ENCODE results near the gene PARD3.

Gene PARD3

DNA sequence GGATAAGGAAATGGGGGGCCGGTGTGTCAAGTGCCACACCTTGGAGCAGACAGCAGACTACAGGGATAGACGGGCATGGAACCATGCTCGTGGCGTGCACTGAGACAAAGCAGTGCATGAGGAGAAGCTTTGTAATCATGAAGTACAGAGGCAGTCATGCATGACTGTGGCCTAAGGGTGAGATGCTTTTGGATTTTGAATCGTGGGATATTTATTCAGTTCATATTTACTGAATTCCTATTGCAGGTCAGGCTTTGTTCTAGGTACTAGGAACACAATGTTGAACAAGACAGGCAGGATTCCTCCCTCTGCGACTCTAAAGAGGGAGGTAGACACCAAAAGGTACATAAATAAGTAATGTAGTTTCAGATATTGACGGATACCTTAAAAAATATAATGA lies 597.6 kb downstream of the PARD3 start:
- no peaks in the 10 kb centered on the region for H3K79me2 ChIP-seq (ENCODE audit: insufficient read depth, low read length)
- no peaks in the 10 kb centered on the region for H3K27me3 ChIP-seq (ENCODE audit: low read length)
- no peak overlapping the region for H3K27ac ChIP-seq (ENCODE audit: low read depth, low read length)
- H2AFZ ChIP-seq (ENCODE audit: low read depth, low read length, severe bottlenecking), result no peak overlapping the region
- H3K4me3 ChIP-seq (ENCODE audit: insufficient read depth, low read length, poor library complexity, severe bottlenecking), result no peak overlapping the region
- H3K9ac ChIP-seq (ENCODE audit: low read length), result no peak overlapping the region
- no peaks in the 10 kb centered on the region for H4K20me1 ChIP-seq (ENCODE audit: low read depth, low read length)
- no peaks in the 10 kb centered on the region for H3F3A ChIP-seq (ENCODE audit: insufficient read depth)
- no peaks in the 10 kb centered on the region for H3K9me2 ChIP-seq (replicated peaks; ENCODE audit: insufficient read depth, low read length)
- H3K36me3 ChIP-seq (ENCODE audit: low read length), result no peaks in the 10 kb centered on the region
- no peak overlapping the region for H3K4me2 ChIP-seq (ENCODE audit: low read depth, low read length, poor library complexity, severe bottlenecking)
- H3K9me3 ChIP-seq (ENCODE audit: insufficient read depth, low read length), result no peaks in the 10 kb centered on the region
- TF ChIP-seq, protein P1, sequence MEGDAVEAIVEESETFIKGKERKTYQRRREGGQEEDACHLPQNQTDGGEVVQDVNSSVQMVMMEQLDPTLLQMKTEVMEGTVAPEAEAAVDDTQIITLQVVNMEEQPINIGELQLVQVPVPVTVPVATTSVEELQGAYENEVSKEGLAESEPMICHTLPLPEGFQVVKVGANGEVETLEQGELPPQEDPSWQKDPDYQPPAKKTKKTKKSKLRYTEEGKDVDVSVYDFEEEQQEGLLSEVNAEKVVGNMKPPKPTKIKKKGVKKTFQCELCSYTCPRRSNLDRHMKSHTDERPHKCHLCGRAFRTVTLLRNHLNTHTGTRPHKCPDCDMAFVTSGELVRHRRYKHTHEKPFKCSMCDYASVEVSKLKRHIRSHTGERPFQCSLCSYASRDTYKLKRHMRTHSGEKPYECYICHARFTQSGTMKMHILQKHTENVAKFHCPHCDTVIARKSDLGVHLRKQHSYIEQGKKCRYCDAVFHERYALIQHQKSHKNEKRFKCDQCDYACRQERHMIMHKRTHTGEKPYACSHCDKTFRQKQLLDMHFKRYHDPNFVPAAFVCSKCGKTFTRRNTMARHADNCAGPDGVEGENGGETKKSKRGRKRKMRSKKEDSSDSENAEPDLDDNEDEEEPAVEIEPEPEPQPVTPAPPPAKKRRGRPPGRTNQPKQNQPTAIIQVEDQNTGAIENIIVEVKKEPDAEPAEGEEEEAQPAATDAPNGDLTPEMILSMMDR (IDR thresholded peaks at IDR 0.05; ENCODE audit: insufficient read depth, low read length, poor library complexity, severe bottlenecking), result no peak
- TF ChIP-seq EZH2phosphoT487 (conservative IDR thresholded peaks at IDR 0.05; ENCODE audit: low read length), result no peak

DNA sequence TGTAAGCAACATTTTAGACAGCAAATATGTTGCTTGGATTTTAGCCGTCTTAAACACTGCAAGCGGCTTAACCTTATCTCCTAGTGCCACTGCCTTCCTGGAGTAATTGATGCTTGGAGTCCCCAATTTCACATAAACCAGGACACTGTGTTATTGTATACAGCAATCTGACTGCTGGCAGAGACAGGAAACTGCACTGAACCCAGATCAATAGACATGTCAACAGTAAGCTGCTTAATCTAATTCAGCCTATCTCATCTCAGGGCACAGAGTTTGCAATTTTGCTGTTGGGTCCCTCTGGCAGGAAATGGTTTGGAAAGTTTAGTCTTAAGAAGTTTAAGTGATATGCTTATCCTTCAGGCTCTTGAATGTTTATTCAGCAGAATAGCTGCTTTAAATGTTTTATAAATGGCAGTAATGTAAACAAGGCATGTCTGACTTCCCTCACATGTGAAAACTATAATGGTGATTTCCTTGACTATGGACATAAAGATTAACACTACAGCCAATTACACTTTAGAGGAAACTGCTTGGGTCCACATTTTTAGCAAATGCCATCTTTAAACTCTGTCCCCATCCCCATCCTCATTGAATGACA lies 598.6 kb downstream of the PARD3 start:
- no peaks in the 10 kb centered on the region for H3K27me3 ChIP-seq (ENCODE audit: low read length)
- H3K4me3 ChIP-seq (ENCODE audit: insufficient read depth, low read length, poor library complexity, severe bottlenecking), result no peak overlapping the region
- no peaks in the 10 kb centered on the region for H4K20me1 ChIP-seq (ENCODE audit: low read depth, low read length)
- no peaks in the 10 kb centered on the region for H3K36me3 ChIP-seq (ENCODE audit: low read length)
- H3K4me2 ChIP-seq (ENCODE audit: low read depth, low read length, poor library complexity, severe bottlenecking), result no peak overlapping the region
- TF ChIP-seq, protein P1 (IDR thresholded peaks at IDR 0.05; ENCODE audit: insufficient read depth, low read length, poor library complexity, severe bottlenecking), result no peak
- no peak for TF ChIP-seq EZH2phosphoT487 (conservative IDR thresholded peaks at IDR 0.05; ENCODE audit: low read length)
- no peak overlapping the region for H3K9ac ChIP-seq (ENCODE audit: low read length)
- no peaks in the 10 kb centered on the region for H3F3A ChIP-seq (ENCODE audit: insufficient read depth)
- H2AFZ ChIP-seq (ENCODE audit: low read depth, low read length, severe bottlenecking), result no peak overlapping the region
- no peak overlapping the region for H3K27ac ChIP-seq (ENCODE audit: low read depth, low read length)
- no peaks in the 10 kb centered on the region for H3K9me3 ChIP-seq (ENCODE audit: insufficient read depth, low read length)
- no peaks in the 10 kb centered on the region for H3K79me2 ChIP-seq (ENCODE audit: insufficient read depth, low read length)
- no peaks in the 10 kb centered on the region for H3K9me2 ChIP-seq (replicated peaks; ENCODE audit: insufficient read depth, low read length)

DNA sequence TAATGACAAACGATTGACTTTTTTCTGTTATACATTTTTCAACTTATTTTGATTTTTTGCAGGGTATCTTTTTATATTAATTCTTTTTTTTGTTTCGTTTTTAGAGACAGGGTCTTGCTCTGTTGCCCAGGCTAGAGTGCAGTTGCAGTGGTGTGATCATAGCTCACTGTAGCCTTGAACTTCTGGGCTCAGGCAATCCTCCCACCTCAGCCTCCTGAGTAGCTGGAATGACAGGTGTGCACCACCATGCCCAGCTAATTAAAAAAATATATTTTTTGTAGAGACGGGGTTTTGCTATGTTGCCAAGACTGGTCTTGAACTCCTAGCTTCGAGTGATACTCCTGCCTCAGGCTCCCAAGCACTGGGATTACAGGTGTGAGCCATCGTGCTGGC lies 601.3 kb downstream of the PARD3 start:
- Histone ChIP-seq H3K79me2 (ENCODE audit: insufficient read depth, low read length) (no peaks in the 10 kb centered on the region), H3K27ac (ENCODE audit: low read depth, low read length) (no peak overlapping the region), H3K4me3 (ENCODE audit: insufficient read depth, low read length, poor library complexity, severe bottlenecking) (no peak overlapping the region), H2AFZ (ENCODE audit: low read depth, low read length, severe bottlenecking) (no peak overlapping the region), H3K27me3 (ENCODE audit: low read length) (no peaks in the 10 kb centered on the region), H3K9me2 (replicated peaks; ENCODE audit: insufficient read depth, low read length) (no peaks in the 10 kb centered on the region), H4K20me1 (ENCODE audit: low read depth, low read length) (no peaks in the 10 kb centered on the region), H3K4me2 (ENCODE audit: low read depth, low read length, poor library complexity, severe bottlenecking) (no peak overlapping the region), H3K9ac (ENCODE audit: low read length) (no peak overlapping the region), H3K36me3 (ENCODE audit: low read length) (no peaks in the 10 kb centered on the region), H3F3A (ENCODE audit: insufficient read depth) (no peaks in the 10 kb centered on the region), H3K9me3 (ENCODE audit: insufficient read depth, low read length) (no peaks in the 10 kb centered on the region)
- TF ChIP-seq EZH2phosphoT487 (conservative IDR thresholded peaks at IDR 0.05; ENCODE audit: low read length), result no peak
- TF ChIP-seq, protein P1 (IDR thresholded peaks at IDR 0.05; ENCODE audit: insufficient read depth, low read length, poor library complexity, severe bottlenecking), result no peak
